Measurements from ENCODE around the gene TMEM263. TPM values are rescaled to one million over a fixed set of nuclear protein-coding genes. Genes with fewer than 3 reads are reported as not detected.

TMEM263 gene
- total RNA-seq, 1 experiment from 2014 or later = 11.8 TPM

DNA sequence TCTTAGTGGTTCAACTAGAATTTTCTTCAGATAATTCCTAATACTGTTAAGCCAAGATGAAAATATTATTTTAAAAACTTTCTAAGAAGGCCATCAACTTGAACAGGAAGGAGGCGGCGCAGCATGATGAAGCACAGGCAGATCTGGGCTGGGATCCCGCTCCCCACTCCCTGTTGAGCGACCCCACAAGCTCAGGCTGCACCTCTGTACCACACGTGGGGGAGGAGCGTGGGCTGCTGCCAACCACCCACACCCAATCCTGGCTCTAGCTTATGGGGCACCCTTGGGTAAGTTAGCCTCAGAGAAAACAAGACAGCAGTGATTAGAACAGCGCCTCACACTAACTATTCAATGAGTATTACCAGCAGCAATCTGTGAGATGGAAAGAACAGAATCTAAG lies 25.2 kb downstream of the TMEM263 start:
- no peaks in the 10 kb centered on the region; a peak in 1 of 5 replicates for H3K9me3 Mint-ChIP-seq
- H4K91ac ChIP-seq (ENCODE audit: insufficient read length, low read depth, low read length) = no peak overlapping the region
- H3K4ac ChIP-seq (ENCODE audit: low read depth, low read length) = no peak overlapping the region
- H4K20me1 ChIP-seq (ENCODE audit: control insufficient read depth, insufficient read depth, insufficient read length) = no peaks in the 10 kb centered on the region
- H3K79me2 ChIP-seq (ENCODE audit: insufficient read depth, low read length) = no peaks in the 10 kb centered on the region
- no peaks in the 10 kb centered on the region for H3K27me3 Mint-ChIP-seq (ENCODE audit: low read depth)
- no peak overlapping the region for H4K5ac ChIP-seq (ENCODE audit: insufficient read length, low read depth, low read length)
- no peak overlapping the region for H2BK5ac ChIP-seq (ENCODE audit: insufficient read length, low read length)
- no peak overlapping the region for H2AFZ ChIP-seq (ENCODE audit: low read length)
- H4K8ac ChIP-seq (replicated peaks; ENCODE audit: insufficient read length, low read depth, low read length) = no peak overlapping the region
- H3K27ac Mint-ChIP-seq = no peak overlapping the region
- no peak overlapping the region for H3K4me3 Mint-ChIP-seq
- no peaks in the 10 kb centered on the region for H3K79me1 ChIP-seq (ENCODE audit: insufficient read depth, low read depth, low read length, poor library complexity, severe bottlenecking)
- H3K4me1 Mint-ChIP-seq = peaks cover under 1 to 5% of the 10 kb centered on the region in 2 experiments
- H2BK12ac ChIP-seq (ENCODE audit: insufficient read length, low read depth, low read length) = no peak overlapping the region
- no peak for DNase-seq
- H3K9me3 ChIP-seq (ENCODE audit: control insufficient read depth, low read depth, low read length) = no peaks in the 10 kb centered on the region
- no peaks in the 10 kb centered on the region for H3K23me2 ChIP-seq (ENCODE audit: insufficient read length, low read depth, low read length, poor library complexity, severe bottlenecking)
- H3K36me3 Mint-ChIP-seq (ENCODE audit: insufficient read depth in 1 of 3, low read depth in 3 of 3) = peaks cover 13 to 25% (median 21%) of the 10 kb centered on the region in 3 experiments; a peak in 6 of 7 replicates
- WGBS (ENCODE audit: extremely low coverage, insufficient read length, low lambda C conversion rate) = no CpG with 5 or more reads among the region's 7 CpGs
- H3K9ac ChIP-seq (ENCODE audit: extremely low read depth, insufficient read length, low read length) = no peak overlapping the region
- H3T11ph ChIP-seq (ENCODE audit: low read length) = no peak overlapping the region
- H3K56ac ChIP-seq (ENCODE audit: insufficient read length, low read depth, low read length) = no peak overlapping the region
- H3K27ac ChIP-seq (ENCODE audit: insufficient read length, low read depth, low read length) = no peak overlapping the region
- no peak overlapping the region for H2BK15ac ChIP-seq (ENCODE audit: low read depth, low read length)
- no peak overlapping the region for H2BK20ac ChIP-seq (ENCODE audit: low read depth, low read length, poor library complexity, severe bottlenecking)
- no peak overlapping the region for H3K4me2 ChIP-seq (ENCODE audit: insufficient read depth, insufficient read length, low read length)
- no peaks in the 10 kb centered on the region for H3K27me3 ChIP-seq (ENCODE audit: insufficient read depth, low read length)
- H2AK5ac ChIP-seq (ENCODE audit: insufficient read length, low read length) = no peak overlapping the region
- no peak overlapping the region for H2BK120ac ChIP-seq (ENCODE audit: low read depth, low read length, poor library complexity, severe bottlenecking)
- H3K18ac ChIP-seq (ENCODE audit: insufficient read length, low read depth, low read length) = no peak overlapping the region
- H3K4me1 ChIP-seq (ENCODE audit: insufficient read depth, low read length) = no peaks in the 10 kb centered on the region
- TF ChIP-seq, protein P1, sequence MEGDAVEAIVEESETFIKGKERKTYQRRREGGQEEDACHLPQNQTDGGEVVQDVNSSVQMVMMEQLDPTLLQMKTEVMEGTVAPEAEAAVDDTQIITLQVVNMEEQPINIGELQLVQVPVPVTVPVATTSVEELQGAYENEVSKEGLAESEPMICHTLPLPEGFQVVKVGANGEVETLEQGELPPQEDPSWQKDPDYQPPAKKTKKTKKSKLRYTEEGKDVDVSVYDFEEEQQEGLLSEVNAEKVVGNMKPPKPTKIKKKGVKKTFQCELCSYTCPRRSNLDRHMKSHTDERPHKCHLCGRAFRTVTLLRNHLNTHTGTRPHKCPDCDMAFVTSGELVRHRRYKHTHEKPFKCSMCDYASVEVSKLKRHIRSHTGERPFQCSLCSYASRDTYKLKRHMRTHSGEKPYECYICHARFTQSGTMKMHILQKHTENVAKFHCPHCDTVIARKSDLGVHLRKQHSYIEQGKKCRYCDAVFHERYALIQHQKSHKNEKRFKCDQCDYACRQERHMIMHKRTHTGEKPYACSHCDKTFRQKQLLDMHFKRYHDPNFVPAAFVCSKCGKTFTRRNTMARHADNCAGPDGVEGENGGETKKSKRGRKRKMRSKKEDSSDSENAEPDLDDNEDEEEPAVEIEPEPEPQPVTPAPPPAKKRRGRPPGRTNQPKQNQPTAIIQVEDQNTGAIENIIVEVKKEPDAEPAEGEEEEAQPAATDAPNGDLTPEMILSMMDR (conservative IDR thresholded peaks at IDR 0.05) = no peak
- H3K23ac ChIP-seq (ENCODE audit: insufficient read length, low read depth, low read length) = no peak overlapping the region
- H3K14ac ChIP-seq (ENCODE audit: insufficient read depth, low read length) = no peak overlapping the region; the same call in 1 of the 2 replicates

Data from H9 (cell line).